Measurements from ENCODE around the gene MYH9.
A peak's percentile ranks its signal among the peaks of the same experiment; 100 is the strongest.

Gene MYH9

GRCh38 chr22:36409056-36409455 lies 21.3 kb upstream of the MYH9 start:
- TF ChIP-seq CTCF (IDR thresholded peaks at IDR 0.05; ENCODE audit: low read depth, low read length), result no peak
- no peak for DNase-seq (ENCODE audit: extremely low read depth, low read depth)

DNA sequence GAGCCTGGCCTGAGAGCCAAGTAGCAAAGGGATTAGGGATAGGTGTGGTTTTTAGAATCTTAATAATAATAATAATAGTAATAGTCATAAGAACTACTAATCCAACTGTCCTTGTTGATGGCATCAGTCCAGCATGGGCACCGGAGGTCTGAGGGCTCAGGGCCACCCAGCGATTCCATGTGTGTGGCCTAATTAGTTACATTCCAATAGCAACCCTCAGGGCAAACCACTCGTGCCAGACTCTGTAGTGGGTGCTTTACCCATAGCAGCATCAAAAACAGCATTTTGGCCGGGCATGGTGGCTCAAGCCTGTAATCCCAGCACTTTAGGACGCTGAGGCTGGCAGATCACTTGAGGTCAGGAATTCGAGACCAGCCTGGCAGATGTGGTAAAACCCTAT lies 19.0 kb upstream of the MYH9 start:
- no peak for TF ChIP-seq CTCF (IDR thresholded peaks at IDR 0.05; ENCODE audit: low read depth, low read length)

DNA sequence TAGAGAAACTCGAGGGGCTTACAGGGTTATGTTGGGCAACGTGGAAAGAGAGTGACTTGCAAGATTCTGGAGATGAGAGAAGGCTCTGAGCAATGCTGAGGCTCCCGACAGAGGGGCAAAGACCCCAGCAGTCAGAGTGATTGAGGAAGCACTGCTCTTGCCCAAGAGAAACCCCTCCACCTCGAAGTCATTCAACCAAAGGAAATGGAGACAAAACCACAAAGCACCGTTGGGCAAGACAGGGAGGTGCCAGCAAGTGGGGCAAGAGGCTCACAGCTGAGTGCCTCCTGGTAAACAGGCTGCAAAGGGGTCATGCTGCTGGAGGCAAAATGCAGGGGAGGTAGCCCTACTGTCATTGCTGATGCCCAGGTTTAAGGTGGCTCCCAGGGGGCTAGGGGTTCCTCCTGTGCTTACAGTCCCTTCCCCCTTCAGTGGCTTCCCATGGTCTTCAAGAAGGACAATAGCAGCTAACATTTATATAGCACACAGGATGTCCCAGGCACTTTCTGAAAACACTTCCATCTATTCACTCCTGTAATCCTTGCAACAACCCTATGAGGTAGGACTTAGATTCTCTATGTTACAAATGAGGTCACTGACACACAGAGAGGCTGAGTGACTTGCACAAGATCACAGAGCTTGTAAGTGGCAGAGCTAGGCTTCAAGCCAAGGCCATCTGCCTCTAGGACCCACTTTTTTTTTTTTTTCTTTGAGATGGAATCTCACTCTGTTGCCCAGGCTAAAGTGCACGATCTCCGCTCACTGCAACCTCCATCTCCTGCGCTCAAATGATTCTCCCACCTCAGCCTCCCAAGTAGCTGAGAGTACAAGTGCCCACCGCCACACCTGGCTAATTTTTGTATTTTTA lies 18.1 kb upstream of the MYH9 start:
- no peak for DNase-seq (ENCODE audit: extremely low read depth, low read depth)
- peak; percentile 9 for TF ChIP-seq CTCF (IDR thresholded peaks at IDR 0.05; ENCODE audit: low read depth, low read length)

More for the DNA sequence above, 19.0 kb upstream of the MYH9 start:
- no peak for DNase-seq (ENCODE audit: extremely low read depth, low read depth)

GRCh38 chr22:36405221-36405661 lies 17.5 kb upstream of the MYH9 start:
- no peak for TF ChIP-seq CTCF (IDR thresholded peaks at IDR 0.05; ENCODE audit: low read depth, low read length)
- DNase-seq (ENCODE audit: extremely low read depth, low read depth), result no peak

DNA sequence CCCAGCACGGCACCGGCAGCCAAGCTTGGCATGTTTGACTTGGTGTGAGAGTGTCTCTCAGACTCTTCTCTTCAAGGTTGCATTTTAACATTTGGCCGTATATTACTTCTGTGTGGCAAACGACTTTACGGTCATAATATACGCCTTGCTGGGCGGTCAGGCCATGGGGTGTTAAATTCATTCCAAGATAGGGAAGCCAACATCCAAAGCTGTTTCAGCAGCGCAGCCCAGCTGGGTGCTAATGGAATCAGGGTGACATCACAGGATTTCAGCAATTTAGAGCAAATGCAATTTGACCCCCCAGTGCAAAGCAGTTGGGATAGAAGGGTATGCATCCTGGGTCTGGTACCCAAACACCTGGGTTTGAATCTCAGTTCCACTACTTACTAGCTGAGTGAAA lies 16.7 kb upstream of the MYH9 start:
- no peak for DNase-seq (ENCODE audit: extremely low read depth, low read depth)
- TF ChIP-seq CTCF (IDR thresholded peaks at IDR 0.05; ENCODE audit: low read depth, low read length), result no peak

GRCh38 chr22:36399472-36399778 lies 11.7 kb upstream of the MYH9 start:
- no peak for DNase-seq (ENCODE audit: extremely low read depth, low read depth)
- no peak for TF ChIP-seq CTCF (IDR thresholded peaks at IDR 0.05; ENCODE audit: low read depth, low read length)

DNA sequence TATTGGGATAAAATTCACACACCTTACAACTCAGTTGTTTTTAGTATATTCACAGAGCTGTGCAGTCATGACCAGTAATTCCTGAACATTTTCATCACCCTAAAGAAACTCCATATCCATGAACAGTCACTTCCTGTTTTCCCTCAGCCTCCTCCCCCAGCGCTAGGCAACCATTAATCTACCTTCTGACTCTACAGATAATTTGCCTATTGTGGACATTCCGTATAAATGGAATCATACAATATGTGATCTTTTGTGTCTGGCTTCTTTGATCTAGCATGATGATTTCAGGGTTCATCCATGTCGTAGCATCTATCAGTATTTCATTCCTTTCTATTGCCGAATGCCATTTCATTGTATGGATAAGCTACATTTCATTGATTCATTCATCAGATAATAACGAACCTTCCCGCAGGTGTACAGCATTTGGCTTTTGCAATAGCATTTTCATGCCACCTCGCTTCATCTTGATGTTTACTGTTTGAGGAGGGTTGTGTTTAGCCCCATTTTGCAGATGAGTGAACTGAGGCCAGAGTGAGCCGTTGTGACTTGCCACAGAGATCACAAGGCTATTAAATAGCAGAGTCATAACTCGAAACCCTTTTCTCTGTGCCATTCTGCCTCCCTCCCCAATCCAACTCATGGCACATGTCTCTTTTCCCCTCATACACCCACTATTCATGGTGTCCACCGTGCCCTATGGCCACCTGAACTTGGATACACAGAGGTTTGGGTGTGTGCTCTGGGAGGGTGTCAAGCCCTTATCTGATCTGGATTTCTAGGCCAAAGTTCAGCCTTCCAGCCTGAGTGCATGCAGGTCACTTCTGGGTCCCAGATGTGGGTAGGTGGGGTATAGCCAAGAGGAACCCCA lies 11.1 kb upstream of the MYH9 start:
- no peak for DNase-seq (ENCODE audit: extremely low read depth, low read depth)
- TF ChIP-seq CTCF (IDR thresholded peaks at IDR 0.05; ENCODE audit: low read depth, low read length), result no peak
